Measurements from ENCODE around the gene USP20.

Gene USP20

GRCh38 chr9:129919841-129920240 is 84.6 kb downstream of the USP20 start:
- DNase-seq (ENCODE audit: low read depth), result no peak

DNA sequence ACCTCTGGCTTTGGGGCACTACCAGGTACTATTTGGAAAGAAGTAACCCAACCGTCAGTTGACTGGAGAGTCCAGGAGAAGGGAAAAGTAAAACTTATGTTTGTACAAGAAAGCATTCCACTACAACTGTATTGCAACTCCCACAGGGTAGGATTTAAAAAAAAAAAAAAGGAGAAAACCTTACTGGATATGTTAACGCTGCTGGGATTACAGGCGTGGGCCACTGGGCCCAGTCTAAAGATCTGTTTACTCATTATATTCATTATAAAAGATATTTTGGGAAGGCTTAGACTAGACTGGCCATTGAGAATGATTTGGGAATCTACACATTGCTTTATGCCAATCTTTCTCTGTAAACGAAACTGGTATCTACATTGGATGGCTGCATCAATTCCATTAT is 86.6 kb downstream of the USP20 start:
- DNase-seq (ENCODE audit: low read depth), result no peak

DNA sequence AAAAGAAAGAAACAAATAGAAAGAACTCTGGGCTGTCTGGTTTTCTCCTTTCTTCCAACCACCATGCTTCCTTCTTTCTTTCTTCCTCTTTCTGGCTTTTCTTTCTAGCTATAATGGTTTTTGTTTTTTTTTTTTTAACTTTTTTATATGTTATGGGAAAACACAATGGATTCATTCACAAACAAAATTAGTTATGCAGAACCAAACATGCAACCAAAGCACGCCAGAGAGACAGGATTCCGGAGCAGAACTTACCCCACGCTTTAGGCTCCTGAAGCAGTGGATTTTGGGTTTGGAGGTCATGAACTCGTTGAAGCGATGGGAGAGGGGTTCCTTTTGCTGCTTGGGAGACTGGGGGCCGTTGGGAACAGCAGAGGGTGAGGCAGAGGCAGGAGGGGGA is 88.3 kb downstream of the USP20 start:
- DNase-seq (ENCODE audit: low read depth), result no peak

DNA sequence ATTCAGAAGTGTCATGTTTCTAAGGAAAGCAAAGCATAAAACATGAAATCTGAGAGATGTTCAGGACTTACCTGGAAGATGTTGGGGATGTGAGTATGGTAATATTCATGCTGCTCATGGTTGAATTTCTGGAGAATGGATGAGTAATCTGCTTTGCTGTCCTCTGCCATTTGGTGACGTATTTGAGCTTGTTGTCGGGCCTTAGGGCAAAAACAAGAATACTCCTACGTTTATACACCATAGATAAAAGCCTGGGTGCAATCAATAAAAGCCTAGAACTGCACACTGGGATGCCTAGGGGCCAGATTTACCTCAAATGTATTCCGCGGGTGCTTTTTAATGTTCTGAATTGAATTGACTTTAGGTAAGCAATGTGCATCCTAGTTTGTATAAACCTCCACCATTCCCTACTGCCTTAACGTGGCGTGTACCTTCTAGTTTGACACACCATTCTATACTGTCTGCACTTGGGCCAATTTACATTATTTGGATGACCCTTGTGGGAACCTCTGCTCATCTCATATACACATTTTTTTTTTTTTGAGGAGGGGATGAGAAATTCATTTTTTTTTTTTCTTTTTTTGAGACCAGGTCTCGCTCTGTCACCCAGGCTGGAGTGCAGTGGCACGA is 94.4 kb downstream of the USP20 start:
- DNase-seq (ENCODE audit: low read depth), result no peak

- no peak for DNase-seq (ENCODE audit: low read depth)
Measured at GRCh38 chr9:129930743-129931142, 95.5 kb downstream of the USP20 start.
